Left ventricle myocardium inferior (tissue), 1 donor: Measurements from ENCODE around the gene TMEM100. TPM values are rescaled to one million over a fixed set of nuclear protein-coding genes. Genes with fewer than 3 reads are reported as not detected.

Source experiments
- DNase-seq: peaks from one replicate; pipeline ENCODE4 v3.0.0-alpha.2; 2020
- H3K27ac ChIP-seq: fragments of 200-600 bp; replicated peaks from 2 replicates; pipeline ENCODE4 v1.8.0; 2021
- H3K27me3 ChIP-seq: fragments of 200-600 bp; 2 replicates; pipeline ENCODE4 v1.8.0; 2021; ENCODE audit warnings: low read depth
- H3K36me3 ChIP-seq: fragments of 200-600 bp; 2 replicates; pipeline ENCODE4 v1.8.0; 2021
- H3K4me1 ChIP-seq: fragments of 200-600 bp; 2 replicates; pipeline ENCODE4 v1.8.0; 2021
- H3K4me3 ChIP-seq: fragments of 200-600 bp; 2 replicates; pipeline ENCODE4 v1.8.0; 2021; ENCODE audit warnings: mild to moderate bottlenecking, moderate library complexity
- H3K9me3 ChIP-seq: fragments of 200-600 bp; replicated peaks from 2 replicates; pipeline ENCODE4 v1.8.0; 2021
- intact Hi-C: fragments of 100-400 bp; cut with micrococcal nuclease; formaldehyde crosslinking; loops from one replicate; pipeline ENCODE4 v1.11.0; 2022
- total RNA-seq: library from RNA; stranded (reverse); fragmentation: NEBNext Ultra II Directional; extraction: Animal tissue kit (Norgen Biotek cat#: 25700); gene quantifications from one replicate; pipeline ENCODE4 v1.2.1, GENCODE V29; 2021
- TF ChIP-seq, protein P1 (sequence below): fragments of 200-600 bp; IDR thresholded peaks from 2 replicates; pipeline ENCODE4 v1.8.0; 2021; ENCODE audit warnings: antibody characterized with exemption, mild to moderate bottlenecking, borderline replicate concordance
- donor health status: DM: no; HTN: yes; CAD: no; lungs with severe emphysema.

Gene TMEM100
- total RNA-seq, 1 donor from 2014 or later, result 13.9 TPM

DNA sequence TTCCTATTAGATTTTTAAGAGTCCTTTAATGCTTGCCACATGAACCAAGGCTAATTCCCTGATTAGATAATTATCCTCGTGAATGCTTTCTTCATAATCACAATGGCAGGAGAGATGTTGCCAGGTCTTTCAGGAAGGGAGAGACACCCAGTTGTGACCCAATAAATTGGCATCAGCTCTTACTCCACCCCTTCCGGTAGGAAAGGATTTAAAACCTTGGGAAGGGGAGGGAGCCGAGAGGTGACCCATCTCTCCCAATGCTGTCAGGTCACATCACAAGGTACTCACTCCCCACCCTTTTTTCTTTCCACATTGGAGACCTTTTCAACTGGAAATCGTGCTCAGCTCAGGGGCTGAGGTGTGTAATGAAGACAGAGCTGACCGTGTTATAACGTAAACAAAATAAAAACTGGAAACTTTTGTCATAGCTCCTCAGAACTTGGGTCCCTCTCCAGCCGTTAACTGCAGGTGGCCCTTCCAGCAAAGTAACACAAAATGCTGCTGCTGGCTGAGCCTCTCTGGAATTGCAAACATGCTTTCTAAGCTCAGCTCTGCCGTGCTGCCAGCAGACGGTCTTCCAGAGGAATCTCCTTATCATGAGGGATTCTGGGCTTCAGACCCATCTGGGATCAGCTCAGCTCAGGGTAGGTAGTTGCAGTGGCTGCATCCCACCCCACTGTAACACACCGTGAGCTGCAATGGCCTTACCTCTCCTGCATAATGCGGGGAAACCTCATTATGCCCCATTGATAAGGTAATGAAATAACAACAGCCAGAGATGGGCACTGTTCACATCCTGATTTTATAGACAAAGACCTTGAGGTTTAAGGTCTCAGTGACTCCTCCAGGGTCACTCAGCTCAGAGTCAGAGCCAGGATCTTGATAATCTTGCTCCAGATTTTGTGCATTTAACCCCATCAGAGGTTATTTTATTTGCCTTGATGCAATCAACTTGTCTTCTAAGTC, 15.6 kb downstream of the TMEM100 start:
- no peaks in the 10 kb centered on the region for H3K9me3 ChIP-seq
- intact Hi-C loops, result no loop called here
- peaks cover 4% of the 10 kb centered on the region for H3K27me3 ChIP-seq
- peak overlapping the region; percentile 2 for H3K4me3 ChIP-seq
- peaks cover 14% of the 10 kb centered on the region for H3K4me1 ChIP-seq
- no peaks in the 10 kb centered on the region for H3K36me3 ChIP-seq
- no peak overlapping the region for H3K27ac ChIP-seq
- TF ChIP-seq, protein P1, sequence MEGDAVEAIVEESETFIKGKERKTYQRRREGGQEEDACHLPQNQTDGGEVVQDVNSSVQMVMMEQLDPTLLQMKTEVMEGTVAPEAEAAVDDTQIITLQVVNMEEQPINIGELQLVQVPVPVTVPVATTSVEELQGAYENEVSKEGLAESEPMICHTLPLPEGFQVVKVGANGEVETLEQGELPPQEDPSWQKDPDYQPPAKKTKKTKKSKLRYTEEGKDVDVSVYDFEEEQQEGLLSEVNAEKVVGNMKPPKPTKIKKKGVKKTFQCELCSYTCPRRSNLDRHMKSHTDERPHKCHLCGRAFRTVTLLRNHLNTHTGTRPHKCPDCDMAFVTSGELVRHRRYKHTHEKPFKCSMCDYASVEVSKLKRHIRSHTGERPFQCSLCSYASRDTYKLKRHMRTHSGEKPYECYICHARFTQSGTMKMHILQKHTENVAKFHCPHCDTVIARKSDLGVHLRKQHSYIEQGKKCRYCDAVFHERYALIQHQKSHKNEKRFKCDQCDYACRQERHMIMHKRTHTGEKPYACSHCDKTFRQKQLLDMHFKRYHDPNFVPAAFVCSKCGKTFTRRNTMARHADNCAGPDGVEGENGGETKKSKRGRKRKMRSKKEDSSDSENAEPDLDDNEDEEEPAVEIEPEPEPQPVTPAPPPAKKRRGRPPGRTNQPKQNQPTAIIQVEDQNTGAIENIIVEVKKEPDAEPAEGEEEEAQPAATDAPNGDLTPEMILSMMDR, result no peak
- DNase-seq, result no peak

GRCh38 chr17:55705847-55706246, 16.8 kb downstream of the TMEM100 start:
- H3K27ac ChIP-seq, result no peak overlapping the region
- peaks cover 7% of the 10 kb centered on the region for H3K27me3 ChIP-seq
- TF ChIP-seq, protein P1, result no peak
- DNase-seq, result no peak
- no peak overlapping the region for H3K4me3 ChIP-seq
- intact Hi-C loops, result no loop called here
- peaks cover 14% of the 10 kb centered on the region for H3K4me1 ChIP-seq
- no peaks in the 10 kb centered on the region for H3K36me3 ChIP-seq
- H3K9me3 ChIP-seq, result no peaks in the 10 kb centered on the region

GRCh38 chr17:55704401-55704800, 18.3 kb downstream of the TMEM100 start:
- Histone ChIP-seq H3K4me1 (peaks cover 14% of the 10 kb centered on the region), H3K4me3 (no peak overlapping the region), H3K9me3 (no peaks in the 10 kb centered on the region), H3K36me3 (no peaks in the 10 kb centered on the region), H3K27ac (no peak overlapping the region), H3K27me3 (peaks cover 8% of the 10 kb centered on the region)
- TF ChIP-seq, protein P1, result no peak
- no peak for DNase-seq
- intact Hi-C loops, result no loop called here

DNA sequence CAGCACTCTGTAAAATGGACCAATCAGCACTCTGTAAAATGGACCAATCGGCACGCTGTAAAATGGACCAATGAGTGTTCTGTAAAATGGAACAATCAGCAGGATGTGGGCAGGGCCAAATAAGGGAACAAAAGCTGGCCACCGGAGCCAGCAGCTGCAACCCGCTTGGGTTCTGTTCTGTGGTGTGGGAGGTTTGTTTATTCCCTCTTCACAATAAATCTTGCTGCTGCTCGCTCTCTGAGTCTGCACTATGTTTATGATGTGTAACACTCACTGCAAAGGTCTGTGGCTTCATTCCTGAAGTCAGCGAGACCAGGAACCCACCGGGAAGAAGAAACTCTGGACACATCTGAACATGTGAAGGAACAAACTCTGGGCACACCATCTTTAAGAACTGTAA, 20.5 kb downstream of the TMEM100 start:
- H3K36me3 ChIP-seq, result no peaks in the 10 kb centered on the region
- peaks cover 10% of the 10 kb centered on the region for H3K4me1 ChIP-seq
- no peaks in the 10 kb centered on the region for H3K9me3 ChIP-seq
- no peak for DNase-seq
- no peak overlapping the region for H3K27ac ChIP-seq
- intact Hi-C loops, result no loop called here
- TF ChIP-seq, protein P1, result no peak
- H3K27me3 ChIP-seq, result peaks cover 12% of the 10 kb centered on the region
- no peak overlapping the region for H3K4me3 ChIP-seq

GRCh38 chr17:55699181-55699860, 23.3 kb downstream of the TMEM100 start:
- H3K4me3 ChIP-seq, result no peak overlapping the region
- H3K4me1 ChIP-seq, result no peaks in the 10 kb centered on the region
- no peaks in the 10 kb centered on the region for H3K9me3 ChIP-seq
- no peaks in the 10 kb centered on the region for H3K36me3 ChIP-seq
- TF ChIP-seq, protein P1, result no peak
- peaks cover 12% of the 10 kb centered on the region for H3K27me3 ChIP-seq
- peak overlapping the region; percentile 12 for H3K27ac ChIP-seq
- intact Hi-C loops, result no loop called here
- no peak for DNase-seq
